ENCODE results near the gene CYP2U1.

DNA sequence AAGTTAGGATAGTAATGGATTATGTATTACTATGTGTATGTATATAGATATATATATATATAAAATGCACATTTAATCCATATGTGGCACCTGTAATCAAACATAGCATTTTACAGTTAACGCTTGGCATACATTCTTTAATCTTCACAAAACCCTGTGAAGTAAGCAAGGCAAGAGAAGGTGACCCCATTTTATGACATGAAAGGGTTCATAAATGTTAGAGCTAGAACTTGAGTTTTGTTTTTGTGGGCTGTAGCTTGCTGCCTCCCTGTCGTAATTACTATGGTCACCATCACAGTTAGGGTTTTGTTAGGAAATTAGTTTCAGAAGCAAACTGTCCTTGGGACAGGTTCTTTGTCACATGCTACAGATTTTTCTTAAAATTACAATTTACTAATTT, 13.8 kb upstream of the CYP2U1 start:
- TF ChIP-seq CREB1 (CRISPR knock-in tag; IDR thresholded peaks at IDR 0.05; ENCODE audit: low read depth) (no peak), POLR2AphosphoS5 (IDR thresholded peaks at IDR 0.05; ENCODE audit: low read depth) (no peak), EZH2phosphoT487 (IDR thresholded peaks at IDR 0.05; ENCODE audit: unreplicated experiment) (no peak), EZH2 (IDR thresholded peaks at IDR 0.05; ENCODE audit: low read depth, unreplicated experiment) (no peak), ZNF331 (CRISPR knock-in tag; IDR thresholded peaks at IDR 0.05; ENCODE audit: low read depth) (no peak), ZNF114 (CRISPR knock-in tag; IDR thresholded peaks at IDR 0.05) (no peak), JUNB (IDR thresholded peaks at IDR 0.05; ENCODE audit: unreplicated experiment) (no peak), NANOG (IDR thresholded peaks at IDR 0.05; ENCODE audit: borderline replicate concordance) (no peak)
- TF ChIP-seq, protein P1, sequence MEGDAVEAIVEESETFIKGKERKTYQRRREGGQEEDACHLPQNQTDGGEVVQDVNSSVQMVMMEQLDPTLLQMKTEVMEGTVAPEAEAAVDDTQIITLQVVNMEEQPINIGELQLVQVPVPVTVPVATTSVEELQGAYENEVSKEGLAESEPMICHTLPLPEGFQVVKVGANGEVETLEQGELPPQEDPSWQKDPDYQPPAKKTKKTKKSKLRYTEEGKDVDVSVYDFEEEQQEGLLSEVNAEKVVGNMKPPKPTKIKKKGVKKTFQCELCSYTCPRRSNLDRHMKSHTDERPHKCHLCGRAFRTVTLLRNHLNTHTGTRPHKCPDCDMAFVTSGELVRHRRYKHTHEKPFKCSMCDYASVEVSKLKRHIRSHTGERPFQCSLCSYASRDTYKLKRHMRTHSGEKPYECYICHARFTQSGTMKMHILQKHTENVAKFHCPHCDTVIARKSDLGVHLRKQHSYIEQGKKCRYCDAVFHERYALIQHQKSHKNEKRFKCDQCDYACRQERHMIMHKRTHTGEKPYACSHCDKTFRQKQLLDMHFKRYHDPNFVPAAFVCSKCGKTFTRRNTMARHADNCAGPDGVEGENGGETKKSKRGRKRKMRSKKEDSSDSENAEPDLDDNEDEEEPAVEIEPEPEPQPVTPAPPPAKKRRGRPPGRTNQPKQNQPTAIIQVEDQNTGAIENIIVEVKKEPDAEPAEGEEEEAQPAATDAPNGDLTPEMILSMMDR (conservative IDR thresholded peaks at IDR 0.05; ENCODE audit: low read depth in 2 of 2): no peak
- TF ChIP-seq, protein P2, sequence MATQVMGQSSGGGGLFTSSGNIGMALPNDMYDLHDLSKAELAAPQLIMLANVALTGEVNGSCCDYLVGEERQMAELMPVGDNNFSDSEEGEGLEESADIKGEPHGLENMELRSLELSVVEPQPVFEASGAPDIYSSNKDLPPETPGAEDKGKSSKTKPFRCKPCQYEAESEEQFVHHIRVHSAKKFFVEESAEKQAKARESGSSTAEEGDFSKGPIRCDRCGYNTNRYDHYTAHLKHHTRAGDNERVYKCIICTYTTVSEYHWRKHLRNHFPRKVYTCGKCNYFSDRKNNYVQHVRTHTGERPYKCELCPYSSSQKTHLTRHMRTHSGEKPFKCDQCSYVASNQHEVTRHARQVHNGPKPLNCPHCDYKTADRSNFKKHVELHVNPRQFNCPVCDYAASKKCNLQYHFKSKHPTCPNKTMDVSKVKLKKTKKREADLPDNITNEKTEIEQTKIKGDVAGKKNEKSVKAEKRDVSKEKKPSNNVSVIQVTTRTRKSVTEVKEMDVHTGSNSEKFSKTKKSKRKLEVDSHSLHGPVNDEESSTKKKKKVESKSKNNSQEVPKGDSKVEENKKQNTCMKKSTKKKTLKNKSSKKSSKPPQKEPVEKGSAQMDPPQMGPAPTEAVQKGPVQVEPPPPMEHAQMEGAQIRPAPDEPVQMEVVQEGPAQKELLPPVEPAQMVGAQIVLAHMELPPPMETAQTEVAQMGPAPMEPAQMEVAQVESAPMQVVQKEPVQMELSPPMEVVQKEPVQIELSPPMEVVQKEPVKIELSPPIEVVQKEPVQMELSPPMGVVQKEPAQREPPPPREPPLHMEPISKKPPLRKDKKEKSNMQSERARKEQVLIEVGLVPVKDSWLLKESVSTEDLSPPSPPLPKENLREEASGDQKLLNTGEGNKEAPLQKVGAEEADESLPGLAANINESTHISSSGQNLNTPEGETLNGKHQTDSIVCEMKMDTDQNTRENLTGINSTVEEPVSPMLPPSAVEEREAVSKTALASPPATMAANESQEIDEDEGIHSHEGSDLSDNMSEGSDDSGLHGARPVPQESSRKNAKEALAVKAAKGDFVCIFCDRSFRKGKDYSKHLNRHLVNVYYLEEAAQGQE (IDR thresholded peaks at IDR 0.05; ENCODE audit: unreplicated experiment): no peak
- TF ChIP-seq, protein P3, sequence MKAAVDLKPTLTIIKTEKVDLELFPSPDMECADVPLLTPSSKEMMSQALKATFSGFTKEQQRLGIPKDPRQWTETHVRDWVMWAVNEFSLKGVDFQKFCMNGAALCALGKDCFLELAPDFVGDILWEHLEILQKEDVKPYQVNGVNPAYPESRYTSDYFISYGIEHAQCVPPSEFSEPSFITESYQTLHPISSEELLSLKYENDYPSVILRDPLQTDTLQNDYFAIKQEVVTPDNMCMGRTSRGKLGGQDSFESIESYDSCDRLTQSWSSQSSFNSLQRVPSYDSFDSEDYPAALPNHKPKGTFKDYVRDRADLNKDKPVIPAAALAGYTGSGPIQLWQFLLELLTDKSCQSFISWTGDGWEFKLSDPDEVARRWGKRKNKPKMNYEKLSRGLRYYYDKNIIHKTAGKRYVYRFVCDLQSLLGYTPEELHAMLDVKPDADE (IDR thresholded peaks at IDR 0.05): no peak
- TF ChIP-seq, protein P4, sequence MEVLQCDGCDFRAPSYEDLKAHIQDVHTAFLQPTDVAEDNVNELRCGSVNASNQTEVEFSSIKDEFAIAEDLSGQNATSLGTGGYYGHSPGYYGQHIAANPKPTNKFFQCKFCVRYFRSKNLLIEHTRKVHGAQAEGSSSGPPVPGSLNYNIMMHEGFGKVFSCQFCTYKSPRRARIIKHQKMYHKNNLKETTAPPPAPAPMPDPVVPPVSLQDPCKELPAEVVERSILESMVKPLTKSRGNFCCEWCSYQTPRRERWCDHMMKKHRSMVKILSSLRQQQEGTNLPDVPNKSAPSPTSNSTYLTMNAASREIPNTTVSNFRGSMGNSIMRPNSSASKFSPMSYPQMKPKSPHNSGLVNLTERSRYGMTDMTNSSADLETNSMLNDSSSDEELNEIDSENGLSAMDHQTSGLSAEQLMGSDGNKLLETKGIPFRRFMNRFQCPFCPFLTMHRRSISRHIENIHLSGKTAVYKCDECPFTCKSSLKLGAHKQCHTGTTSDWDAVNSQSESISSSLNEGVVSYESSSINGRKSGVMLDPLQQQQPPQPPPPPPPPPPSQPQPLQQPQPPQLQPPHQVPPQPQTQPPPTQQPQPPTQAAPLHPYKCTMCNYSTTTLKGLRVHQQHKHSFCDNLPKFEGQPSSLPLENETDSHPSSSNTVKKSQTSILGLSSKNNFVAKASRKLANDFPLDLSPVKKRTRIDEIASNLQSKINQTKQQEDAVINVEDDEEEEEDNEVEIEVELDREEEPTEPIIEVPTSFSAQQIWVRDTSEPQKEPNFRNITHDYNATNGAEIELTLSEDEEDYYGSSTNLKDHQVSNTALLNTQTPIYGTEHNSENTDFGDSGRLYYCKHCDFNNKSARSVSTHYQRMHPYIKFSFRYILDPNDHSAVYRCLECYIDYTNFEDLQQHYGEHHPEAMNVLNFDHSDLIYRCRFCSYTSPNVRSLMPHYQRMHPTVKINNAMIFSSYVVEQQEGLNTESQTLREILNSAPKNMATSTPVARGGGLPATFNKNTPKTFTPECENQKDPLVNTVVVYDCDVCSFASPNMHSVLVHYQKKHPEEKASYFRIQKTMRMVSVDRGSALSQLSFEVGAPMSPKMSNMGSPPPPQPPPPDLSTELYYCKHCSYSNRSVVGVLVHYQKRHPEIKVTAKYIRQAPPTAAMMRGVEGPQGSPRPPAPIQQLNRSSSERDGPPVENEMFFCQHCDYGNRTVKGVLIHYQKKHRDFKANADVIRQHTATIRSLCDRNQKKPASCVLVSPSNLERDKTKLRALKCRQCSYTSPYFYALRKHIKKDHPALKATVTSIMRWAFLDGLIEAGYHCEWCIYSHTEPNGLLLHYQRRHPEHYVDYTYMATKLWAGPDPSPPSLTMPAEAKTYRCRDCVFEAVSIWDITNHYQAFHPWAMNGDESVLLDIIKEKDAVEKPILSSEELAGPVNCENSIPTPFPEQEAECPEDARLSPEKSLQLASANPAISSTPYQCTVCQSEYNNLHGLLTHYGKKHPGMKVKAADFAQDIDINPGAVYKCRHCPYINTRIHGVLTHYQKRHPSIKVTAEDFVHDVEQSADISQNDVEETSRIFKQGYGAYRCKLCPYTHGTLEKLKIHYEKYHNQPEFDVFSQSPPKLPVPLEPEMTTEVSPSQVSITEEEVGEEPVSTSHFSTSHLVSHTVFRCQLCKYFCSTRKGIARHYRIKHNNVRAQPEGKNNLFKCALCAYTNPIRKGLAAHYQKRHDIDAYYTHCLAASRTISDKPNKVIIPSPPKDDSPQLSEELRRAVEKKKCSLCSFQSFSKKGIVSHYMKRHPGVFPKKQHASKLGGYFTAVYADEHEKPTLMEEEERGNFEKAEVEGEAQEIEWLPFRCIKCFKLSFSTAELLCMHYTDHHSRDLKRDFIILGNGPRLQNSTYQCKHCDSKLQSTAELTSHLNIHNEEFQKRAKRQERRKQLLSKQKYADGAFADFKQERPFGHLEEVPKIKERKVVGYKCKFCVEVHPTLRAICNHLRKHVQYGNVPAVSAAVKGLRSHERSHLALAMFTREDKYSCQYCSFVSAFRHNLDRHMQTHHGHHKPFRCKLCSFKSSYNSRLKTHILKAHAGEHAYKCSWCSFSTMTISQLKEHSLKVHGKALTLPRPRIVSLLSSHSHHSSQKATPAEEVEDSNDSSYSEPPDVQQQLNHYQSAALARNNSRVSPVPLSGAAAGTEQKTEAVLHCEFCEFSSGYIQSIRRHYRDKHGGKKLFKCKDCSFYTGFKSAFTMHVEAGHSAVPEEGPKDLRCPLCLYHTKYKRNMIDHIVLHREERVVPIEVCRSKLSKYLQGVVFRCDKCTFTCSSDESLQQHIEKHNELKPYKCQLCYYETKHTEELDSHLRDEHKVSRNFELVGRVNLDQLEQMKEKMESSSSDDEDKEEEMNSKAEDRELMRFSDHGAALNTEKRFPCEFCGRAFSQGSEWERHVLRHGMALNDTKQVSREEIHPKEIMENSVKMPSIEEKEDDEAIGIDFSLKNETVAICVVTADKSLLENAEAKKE (CRISPR knock-in tag; IDR thresholded peaks at IDR 0.05): no peak
